ENCODE results near the gene TMEM134.
A peak's percentile ranks its signal among the peaks of the same experiment; 100 is the strongest.
"Not testable (repeated sequence)": the region's sequence is repeated elsewhere in the genome, so short reads cannot be mapped to it uniquely, and the experiment has no call there.

TMEM134 gene

GRCh38 chr11:67468759-67469507 is at the start of gene TMEM134:
Gene TMEM134, minus strand, starts transcription at chr11:67469251. Its CDS starts 59 bp downstream, at chr11:67469192.
- DNase-seq (ENCODE audit: low read depth in 3 of 3): peak; percentile 89 to 93 (median 91)

- DNase-seq (ENCODE audit: low read depth in 3 of 3): no peak
These were observed 48.9 kb upstream of the TMEM134 start for GRCh38 chr11:67517784-67518552.

- no peak for DNase-seq (ENCODE audit: low read depth in 3 of 3)
These were observed 47.8 kb upstream of the TMEM134 start for GRCh38 chr11:67516806-67517205.

GRCh38 chr11:67514116-67514515 is 45.1 kb upstream of the TMEM134 start:
- no peak for DNase-seq (ENCODE audit: low read depth in 3 of 3)

- not testable (repeated sequence) for DNase-seq (ENCODE audit: low read depth in 3 of 3)
These were observed 42.5 kb upstream of the TMEM134 start for GRCh38 chr11:67511558-67511957.

GRCh38 chr11:67510023-67510345 is 40.9 kb upstream of the TMEM134 start:
- no peak for DNase-seq (ENCODE audit: low read depth in 3 of 3)

- peak; percentile 97 to 99 (median 99) for DNase-seq (ENCODE audit: low read depth in 3 of 3)
These were observed 39.6 kb upstream of the TMEM134 start for GRCh38 chr11:67508486-67509121.

- DNase-seq (ENCODE audit: low read depth in 3 of 3): peak; percentile 98 to 99 (median 99)
These were observed 38.9 kb upstream of the TMEM134 start, which contains the start of gene CDK2AP2 for GRCh38 chr11:67507864-67508485. Gene CDK2AP2, minus strand, starts transcription at chr11:67508162. Its CDS starts 80 bp downstream, at chr11:67508082.

GRCh38 chr11:67507242-67507863 is 38.3 kb upstream of the TMEM134 start:
- DNase-seq (ENCODE audit: low read depth in 3 of 3): no peak

- DNase-seq (ENCODE audit: low read depth in 3 of 3): no peak
These were observed 37.5 kb upstream of the TMEM134 start for GRCh38 chr11:67506426-67507051.

- DNase-seq (ENCODE audit: low read depth in 3 of 3): peak; percentile 86 to 95 (median 90)
These were observed 36.8 kb upstream of the TMEM134 start for GRCh38 chr11:67505605-67506396.

- no peak for DNase-seq (ENCODE audit: low read depth in 3 of 3)
These were observed 36.0 kb upstream of the TMEM134 start, which contains the start of gene PITPNM1 for GRCh38 chr11:67504950-67505581. Gene PITPNM1, minus strand, starts transcription at chr11:67505363. Its CDS starts 1,183 bp downstream, at chr11:67504180.

GRCh38 chr11:67504005-67504949 is 35.2 kb upstream of the TMEM134 start:
- DNase-seq (ENCODE audit: low read depth in 3 of 3): no peak

- DNase-seq (ENCODE audit: low read depth in 3 of 3): no peak
These were observed 34.3 kb upstream of the TMEM134 start for GRCh38 chr11:67503119-67504004.

- DNase-seq (ENCODE audit: low read depth in 3 of 3): no peak
These were observed 33.4 kb upstream of the TMEM134 start for GRCh38 chr11:67502328-67502979.

GRCh38 chr11:67501854-67502253 is 32.8 kb upstream of the TMEM134 start:
- no peak for DNase-seq (ENCODE audit: low read depth in 3 of 3)

Measured in stimulated activated CD4-positive, alpha-beta T cell treated with anti-CD3 and anti-CD28 coated beads, TNF-alpha, amount 100 ng/mL, for 48 hours (primary cell).